GM18868 (cell line): ENCODE data around the gene MACROD1.

Source experiments
- ATAC-seq: cut with Tn5 transposase; IDR thresholded peaks from one replicate; pipeline ENCODE4 v1.9.1; 2021; ENCODE audit warnings: mild to moderate bottlenecking, moderate library complexity; ENCODE audit not compliant: unreplicated experiment

Gene MACROD1

GRCh38 chr11:64003807-64004589 is 161.9 kb downstream of the MACROD1 start:
- ATAC-seq, result no peak

- no peak for ATAC-seq
These were observed 164.2 kb downstream of the MACROD1 start for GRCh38 chr11:64001484-64002420.

GRCh38 chr11:64000740-64001483 is 165.0 kb downstream of the MACROD1 start:
- ATAC-seq, result peak; percentile 6

GRCh38 chr11:64000026-64000739 is 165.7 kb downstream of the MACROD1 start:
- ATAC-seq, result peak; percentile 52

GRCh38 chr11:63999349-64000025 is 166.4 kb downstream of the MACROD1 start:
- ATAC-seq, result no peak

GRCh38 chr11:63998558-63999348 is 167.2 kb downstream of the MACROD1 start:
- no peak for ATAC-seq

GRCh38 chr11:63997801-63998337 is 168.0 kb downstream of the MACROD1 start:
- no peak for ATAC-seq

- ATAC-seq, result no peak
These were observed 168.7 kb downstream of the MACROD1 start for GRCh38 chr11:63997104-63997700.

GRCh38 chr11:63996512-63996911 is 169.4 kb downstream of the MACROD1 start:
- no peak for ATAC-seq

GRCh38 chr11:63993993-63994392 is 171.9 kb downstream of the MACROD1 start:
- no peak for ATAC-seq

GRCh38 chr11:63993100-63993499 is 172.8 kb downstream of the MACROD1 start:
- ATAC-seq, result no peak

- no peak for ATAC-seq
These were observed 174.4 kb downstream of the MACROD1 start for GRCh38 chr11:63991558-63991957.

- ATAC-seq, result no peak
These were observed 178.9 kb downstream of the MACROD1 start for GRCh38 chr11:63986932-63987513.

- ATAC-seq, result peak; percentile 90
These were observed 179.6 kb downstream of the MACROD1 start, which contains the start of gene OTUB1 for GRCh38 chr11:63986156-63986931. OTUB1 (plus strand) TSS chr11:63986438; CDS start chr11:63986457, 19 bp downstream.

- peak; percentile 39 for ATAC-seq
These were observed 180.1 kb downstream of the MACROD1 start for GRCh38 chr11:63985812-63986155.

GRCh38 chr11:63979426-63979825 is 186.5 kb downstream of the MACROD1 start:
- no peak for ATAC-seq

GRCh38 chr11:63978551-63979239 is 187.2 kb downstream of the MACROD1 start:
- no peak for ATAC-seq
